Glutamatergic neuron (in vitro differentiated cells): ENCODE measurements around the gene MFSD6L. TPM values are rescaled to one million over a fixed set of nuclear protein-coding genes. Genes with fewer than 3 reads are reported as not detected.

ENCODE experiments used
- DNase-seq: peaks from one replicate; pipeline ENCODE4 v3.0.0; 2022
- H3K27ac Mint-ChIP-seq: one replicate; pipeline ENCODE4 v1.8.0; 2020; ENCODE audit warnings: mild to moderate bottlenecking, mixed read lengths, inconsistent platforms; ENCODE audit not compliant: unreplicated experiment
- H3K27me3 Mint-ChIP-seq: one replicate; pipeline ENCODE4 v1.8.0; 2020; ENCODE audit warnings: mild to moderate bottlenecking, moderate library complexity, mixed read lengths, inconsistent platforms; ENCODE audit not compliant: unreplicated experiment
- H3K36me3 Mint-ChIP-seq: one replicate; pipeline ENCODE4 v1.8.0; 2020; ENCODE audit warnings: mild to moderate bottlenecking, mixed read lengths, inconsistent platforms; ENCODE audit not compliant: unreplicated experiment
- H3K4me1 Mint-ChIP-seq: one replicate; pipeline ENCODE4 v1.8.0; 2020; ENCODE audit warnings: mild to moderate bottlenecking, low read depth, mixed read lengths, inconsistent platforms; ENCODE audit not compliant: unreplicated experiment
- H3K4me3 Mint-ChIP-seq: one replicate; pipeline ENCODE4 v1.8.0; 2020; ENCODE audit warnings: mild to moderate bottlenecking, mixed read lengths, inconsistent platforms; ENCODE audit not compliant: unreplicated experiment
- H3K9me3 Mint-ChIP-seq: one replicate; pipeline ENCODE4 v1.8.0; 2020; ENCODE audit warnings: mild to moderate bottlenecking, moderate library complexity, mixed read lengths, inconsistent platforms; ENCODE audit not compliant: unreplicated experiment
- total RNA-seq: library from RNA; stranded (reverse); fragmentation: NEBNext Ultra II Directional; extraction: Animal tissue kit (Norgen Biotek cat#: 25700); gene quantifications from one replicate; pipeline ENCODE4 v1.2.1, GENCODE V29; 2021; ENCODE audit not compliant: unreplicated experiment
- TF ChIP-seq, protein P1 (sequence below): fragments of 200-600 bp; sonication (generic); IDR thresholded peaks from one replicate; pipeline ENCODE4 v1.5.0; 2021; ENCODE audit not compliant: partially characterized antibody, unreplicated experiment

The MFSD6L gene
- total RNA-seq, 1 donor from 2014 or later: not detected

DNA sequence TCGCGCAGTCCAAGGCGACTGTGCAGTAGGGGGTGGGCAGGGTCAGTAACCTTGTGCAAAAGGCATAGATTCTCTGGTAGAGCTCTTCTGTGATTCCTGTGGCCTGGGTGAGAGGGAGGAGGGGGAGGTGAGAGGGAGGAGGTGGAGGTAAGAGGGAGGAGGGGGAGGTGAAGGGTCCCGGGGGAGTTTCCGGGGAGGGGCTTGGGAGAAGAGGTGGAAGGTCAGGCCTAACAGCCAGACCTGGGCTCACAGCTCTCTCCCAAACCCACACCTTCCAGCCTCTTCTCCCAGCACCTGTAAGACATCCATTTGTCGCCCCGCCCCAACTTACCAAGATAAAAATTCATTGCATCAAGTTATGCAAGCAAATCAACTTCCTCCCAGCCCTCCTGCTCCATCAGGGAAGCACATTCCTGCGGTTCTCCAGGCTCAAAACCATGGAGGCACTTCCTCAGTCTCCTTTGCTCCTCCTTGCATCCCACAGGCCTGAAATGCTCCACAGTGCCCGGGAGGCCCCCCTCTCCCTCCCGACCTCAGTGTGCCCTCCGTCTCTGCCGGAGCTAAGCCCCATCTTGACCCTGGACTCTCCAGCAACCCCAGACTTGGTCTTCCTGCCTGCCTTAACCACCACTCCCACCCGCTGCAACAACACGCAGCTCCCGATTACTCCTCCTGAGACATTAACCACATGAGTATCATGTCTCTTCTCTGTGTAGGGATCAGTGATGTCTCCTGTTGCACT lies 37.8 kb upstream of the MFSD6L start:
- peaks cover 3% of the 10 kb centered on the region for H3K27me3 Mint-ChIP-seq
- H3K4me1 Mint-ChIP-seq: no peaks in the 10 kb centered on the region
- no peak overlapping the region for H3K27ac Mint-ChIP-seq
- DNase-seq: no peak
- peaks cover 8% of the 10 kb centered on the region for H3K9me3 Mint-ChIP-seq
- TF ChIP-seq, protein P1, sequence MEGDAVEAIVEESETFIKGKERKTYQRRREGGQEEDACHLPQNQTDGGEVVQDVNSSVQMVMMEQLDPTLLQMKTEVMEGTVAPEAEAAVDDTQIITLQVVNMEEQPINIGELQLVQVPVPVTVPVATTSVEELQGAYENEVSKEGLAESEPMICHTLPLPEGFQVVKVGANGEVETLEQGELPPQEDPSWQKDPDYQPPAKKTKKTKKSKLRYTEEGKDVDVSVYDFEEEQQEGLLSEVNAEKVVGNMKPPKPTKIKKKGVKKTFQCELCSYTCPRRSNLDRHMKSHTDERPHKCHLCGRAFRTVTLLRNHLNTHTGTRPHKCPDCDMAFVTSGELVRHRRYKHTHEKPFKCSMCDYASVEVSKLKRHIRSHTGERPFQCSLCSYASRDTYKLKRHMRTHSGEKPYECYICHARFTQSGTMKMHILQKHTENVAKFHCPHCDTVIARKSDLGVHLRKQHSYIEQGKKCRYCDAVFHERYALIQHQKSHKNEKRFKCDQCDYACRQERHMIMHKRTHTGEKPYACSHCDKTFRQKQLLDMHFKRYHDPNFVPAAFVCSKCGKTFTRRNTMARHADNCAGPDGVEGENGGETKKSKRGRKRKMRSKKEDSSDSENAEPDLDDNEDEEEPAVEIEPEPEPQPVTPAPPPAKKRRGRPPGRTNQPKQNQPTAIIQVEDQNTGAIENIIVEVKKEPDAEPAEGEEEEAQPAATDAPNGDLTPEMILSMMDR: no peak
- no peaks in the 10 kb centered on the region for H3K36me3 Mint-ChIP-seq
- no peak overlapping the region for H3K4me3 Mint-ChIP-seq

DNA sequence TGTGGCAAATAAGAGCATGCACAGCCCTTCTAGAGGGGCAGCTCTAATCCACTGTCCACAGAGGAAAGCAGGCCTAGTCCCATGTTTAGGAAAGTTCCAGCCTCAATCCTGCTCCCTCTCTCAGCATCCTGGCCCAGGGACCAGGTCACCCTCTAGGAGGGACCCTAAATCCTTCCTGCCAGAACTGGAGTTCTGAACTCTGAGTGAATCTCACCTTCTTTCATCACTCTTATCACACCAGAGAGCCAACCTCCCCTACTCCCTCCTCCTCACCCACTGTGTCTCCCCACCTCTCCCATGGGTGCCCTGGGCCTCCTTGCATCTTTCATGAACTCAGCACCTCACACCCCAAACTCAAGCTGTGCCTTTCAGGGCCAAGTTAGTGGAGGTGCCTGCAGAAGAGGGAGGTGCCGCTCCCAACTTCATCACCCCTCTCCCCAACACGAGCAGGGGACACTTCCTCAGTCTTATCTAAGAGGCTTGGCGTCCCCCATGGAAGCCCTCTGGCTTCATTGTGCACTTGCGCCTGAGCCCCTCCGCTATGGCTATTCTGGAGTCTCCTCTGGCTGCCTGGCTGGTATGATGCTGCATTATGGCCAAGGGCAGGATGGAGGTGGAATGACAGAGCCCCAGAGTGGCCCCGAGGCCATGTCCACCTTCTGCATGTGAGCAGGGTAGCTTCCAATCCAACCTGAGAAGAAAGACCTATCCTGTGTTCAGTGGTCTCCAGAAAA lies 36.6 kb upstream of the MFSD6L start:
- no peak overlapping the region for H3K4me3 Mint-ChIP-seq
- DNase-seq: no peak
- TF ChIP-seq, protein P1: no peak
- no peak overlapping the region for H3K27ac Mint-ChIP-seq
- H3K4me1 Mint-ChIP-seq: no peaks in the 10 kb centered on the region
- no peaks in the 10 kb centered on the region for H3K36me3 Mint-ChIP-seq
- peaks cover 2% of the 10 kb centered on the region for H3K27me3 Mint-ChIP-seq
- peaks cover 8% of the 10 kb centered on the region for H3K9me3 Mint-ChIP-seq

DNA sequence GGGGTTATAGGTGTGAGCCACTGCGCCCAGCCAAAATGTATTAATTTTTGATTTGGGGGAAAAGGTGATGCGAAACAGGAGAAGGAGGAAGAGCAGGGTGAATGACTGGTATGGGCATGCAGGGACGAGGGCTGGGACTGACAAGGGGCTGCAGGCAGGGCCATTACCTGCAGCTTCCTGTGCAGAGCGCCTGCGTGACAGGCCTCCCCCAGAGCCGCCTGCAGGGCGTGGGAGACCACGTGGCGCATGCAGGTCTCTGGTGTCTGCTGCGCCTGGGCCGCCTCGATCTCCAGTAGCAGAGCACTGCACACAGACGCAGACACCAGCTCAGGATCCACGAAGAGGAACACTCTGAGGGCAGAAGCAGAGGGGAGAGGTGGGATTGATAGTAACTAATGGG lies 35.9 kb upstream of the MFSD6L start:
- Mint-ChIP-seq H3K36me3 (no peaks in the 10 kb centered on the region), H3K27me3 (peaks cover 2% of the 10 kb centered on the region), H3K27ac (no peak overlapping the region), H3K4me1 (no peaks in the 10 kb centered on the region), H3K9me3 (peaks cover 8% of the 10 kb centered on the region), H3K4me3 (no peak overlapping the region)
- DNase-seq: no peak
- TF ChIP-seq, protein P1: no peak

DNA sequence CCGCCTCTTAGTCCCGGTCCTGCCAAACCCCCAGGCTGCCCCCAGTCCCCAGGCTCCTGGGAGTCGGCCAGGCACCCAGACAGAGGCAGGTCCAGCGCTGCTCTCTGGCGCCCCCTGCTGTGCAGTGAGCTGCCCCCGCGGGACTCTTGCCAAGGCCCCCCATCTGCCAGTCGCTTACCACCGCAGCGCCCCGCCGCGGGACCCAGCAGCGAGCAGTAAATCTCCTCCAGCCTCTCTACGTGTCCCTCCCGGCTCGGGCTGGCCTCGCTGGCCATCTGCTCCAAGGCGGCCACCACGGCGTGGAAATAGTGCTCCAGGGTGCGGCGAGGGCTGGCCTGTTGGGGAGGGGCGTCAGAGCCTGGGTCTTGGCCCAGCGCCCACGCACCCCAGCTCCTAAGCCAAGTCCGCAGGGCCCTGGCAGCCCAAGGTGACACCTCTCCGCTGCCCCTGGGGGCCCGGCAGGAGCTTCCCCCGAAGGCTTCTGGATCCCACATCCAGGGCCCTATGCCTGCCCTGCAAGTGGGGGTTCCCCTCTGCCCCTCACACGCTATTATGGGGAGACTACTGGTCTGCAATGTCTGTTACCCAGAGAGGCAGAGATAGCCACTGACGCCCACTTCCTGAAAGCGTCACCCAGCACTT lies 33.7 kb upstream of the MFSD6L start:
- Mint-ChIP-seq H3K27me3 (peaks cover 2% of the 10 kb centered on the region), H3K9me3 (peaks cover 10% of the 10 kb centered on the region), H3K36me3 (no peaks in the 10 kb centered on the region), H3K4me3 (no peak overlapping the region), H3K27ac (no peak overlapping the region), H3K4me1 (no peaks in the 10 kb centered on the region)
- peak; percentile 51 for DNase-seq
- TF ChIP-seq, protein P1: peak; percentile 67
